Stimulated activated naive CD8-positive, alpha-beta T cell treated with anti-CD3 and anti-CD28 coated beads, Interleukin-15, Interleukin-2, amounts not matched to agents 100 ng/mL and 50 ng/mL, for 24 hours (primary cell): Measurements from ENCODE around the gene SKAP2.

Experiments used
- H3K27ac Mint-ChIP-seq: one replicate; pipeline ENCODE4 v1.8.0; 2021; ENCODE audit warnings: mild to moderate bottlenecking, mixed read lengths
- H3K27me3 Mint-ChIP-seq: one replicate; pipeline ENCODE4 v1.8.0; 2021; ENCODE audit warnings: mixed read lengths
- H3K36me3 Mint-ChIP-seq: one replicate; pipeline ENCODE4 v1.8.0; 2021; ENCODE audit warnings: low read depth, mixed read lengths
- H3K4me1 Mint-ChIP-seq: one replicate; pipeline ENCODE4 v1.8.0; 2021; ENCODE audit warnings: low read depth, mixed read lengths
- H3K4me3 Mint-ChIP-seq: one replicate; pipeline ENCODE4 v1.8.0; 2021; ENCODE audit warnings: mild to moderate bottlenecking, mixed read lengths
- H3K9me3 Mint-ChIP-seq: one replicate; pipeline ENCODE4 v1.8.0; 2021; ENCODE audit warnings: mixed read lengths

The SKAP2 gene

GRCh38 chr7:26863518-26864308 is 677 bp downstream of the SKAP2 start:
- Mint-ChIP-seq H3K27ac (peak overlapping the region; percentile 86), H3K9me3 (no peaks in the 10 kb centered on the region), H3K27me3 (peaks cover 39% of the 10 kb centered on the region), H3K36me3 (no peaks in the 10 kb centered on the region), H3K4me1 (peaks cover 24% of the 10 kb centered on the region), H3K4me3 (peak overlapping the region; percentile 93)

DNA sequence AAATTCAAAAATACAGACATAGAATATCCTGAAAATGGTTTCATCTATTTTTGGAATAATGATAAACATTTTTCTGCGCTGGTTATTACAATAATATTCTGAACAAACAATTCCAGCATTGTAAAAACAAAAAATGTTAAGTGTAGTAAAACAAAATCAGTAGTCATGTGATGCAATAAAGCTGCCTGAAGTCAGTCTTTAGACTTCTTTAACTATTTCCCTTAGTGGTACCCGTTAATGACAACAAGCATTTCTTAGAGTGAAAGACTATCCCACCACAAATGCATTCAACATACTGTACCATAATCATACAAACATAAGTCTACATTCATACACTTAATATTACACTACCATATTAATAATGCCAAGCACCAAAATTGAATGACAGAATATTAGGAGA is 1.6 kb downstream of the SKAP2 start:
- Mint-ChIP-seq H3K9me3 (no peaks in the 10 kb centered on the region), H3K4me1 (peaks cover 29% of the 10 kb centered on the region), H3K36me3 (no peaks in the 10 kb centered on the region), H3K27me3 (peaks cover 44% of the 10 kb centered on the region), H3K27ac (no peak overlapping the region), H3K4me3 (peak overlapping the region; percentile 47)

- Mint-ChIP-seq H3K36me3 (no peaks in the 10 kb centered on the region), H3K27ac (no peak overlapping the region), H3K9me3 (no peaks in the 10 kb centered on the region), H3K27me3 (peaks cover 52% of the 10 kb centered on the region), H3K4me3 (no peak overlapping the region), H3K4me1 (peaks cover 43% of the 10 kb centered on the region)
Observed at GRCh38 chr7:26861050-26861449, 3.3 kb downstream of the SKAP2 start.

DNA sequence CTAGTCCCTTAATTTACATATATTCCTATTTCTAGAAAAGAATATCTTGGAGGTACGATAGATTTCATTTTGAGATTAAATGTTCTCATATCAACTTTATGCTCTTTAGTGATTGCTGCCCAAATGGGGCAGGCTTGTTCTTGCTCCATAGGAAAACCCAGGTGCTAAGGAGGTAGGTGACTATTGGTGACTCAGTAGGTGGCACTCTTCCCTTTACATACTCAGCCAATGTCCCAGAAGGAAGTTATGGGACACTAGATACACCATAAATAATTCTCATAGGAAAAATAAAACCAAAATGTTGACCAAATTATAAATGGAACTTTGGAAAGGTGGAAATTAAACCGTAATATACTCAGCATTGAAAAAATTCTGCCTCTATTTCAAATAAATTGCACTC is 4.0 kb downstream of the SKAP2 start:
- H3K27ac Mint-ChIP-seq = no peak overlapping the region
- no peaks in the 10 kb centered on the region for H3K9me3 Mint-ChIP-seq
- no peak overlapping the region for H3K4me3 Mint-ChIP-seq
- peaks cover 49% of the 10 kb centered on the region for H3K27me3 Mint-ChIP-seq
- peaks cover 39% of the 10 kb centered on the region for H3K4me1 Mint-ChIP-seq
- no peaks in the 10 kb centered on the region for H3K36me3 Mint-ChIP-seq

DNA sequence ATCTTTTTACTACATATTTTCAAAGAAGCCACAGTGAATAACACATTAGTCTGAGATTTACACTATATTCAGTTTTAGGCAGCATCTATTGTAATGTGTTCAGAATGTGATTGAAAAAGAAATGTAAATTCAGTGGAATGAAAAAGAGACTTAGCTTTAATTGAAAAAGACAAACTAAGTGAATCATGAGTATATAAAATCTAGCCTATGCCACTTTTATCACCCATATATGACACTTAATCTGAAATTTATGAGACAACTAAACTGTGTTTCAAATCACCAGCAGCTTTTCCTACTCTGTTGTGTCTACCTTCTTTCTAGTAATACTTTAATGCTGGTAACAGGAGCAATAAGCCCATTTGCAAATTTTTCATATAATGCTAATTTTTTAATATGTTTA is 4.7 kb downstream of the SKAP2 start:
- H3K36me3 Mint-ChIP-seq = no peaks in the 10 kb centered on the region
- no peak overlapping the region for H3K27ac Mint-ChIP-seq
- H3K9me3 Mint-ChIP-seq = no peaks in the 10 kb centered on the region
- H3K4me1 Mint-ChIP-seq = peaks cover 32% of the 10 kb centered on the region
- no peak overlapping the region for H3K4me3 Mint-ChIP-seq
- peaks cover 51% of the 10 kb centered on the region for H3K27me3 Mint-ChIP-seq

DNA sequence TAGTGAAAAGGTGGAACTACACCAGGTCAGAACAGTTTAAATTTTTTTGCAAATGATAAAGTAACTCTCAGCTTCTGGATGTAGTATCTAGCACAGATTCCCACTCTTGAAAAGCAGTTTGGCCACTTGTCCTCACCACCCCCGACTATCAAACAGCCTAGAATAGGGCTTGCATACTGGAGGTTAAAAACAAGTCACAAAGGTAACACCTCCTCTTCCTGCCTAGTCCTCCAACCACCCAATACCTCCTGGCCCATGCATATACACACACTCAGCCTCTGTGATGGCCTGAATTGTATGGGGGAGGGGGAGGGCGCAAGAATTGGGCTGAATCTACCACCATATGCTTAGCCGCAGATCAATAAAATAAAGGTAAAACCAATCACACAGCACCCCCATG is 5.7 kb downstream of the SKAP2 start:
- H3K4me3 Mint-ChIP-seq = no peak overlapping the region
- peaks cover 1% of the 10 kb centered on the region for H3K36me3 Mint-ChIP-seq
- no peaks in the 10 kb centered on the region for H3K9me3 Mint-ChIP-seq
- H3K4me1 Mint-ChIP-seq = peaks cover 24% of the 10 kb centered on the region
- H3K27me3 Mint-ChIP-seq = peaks cover 48% of the 10 kb centered on the region
- no peak overlapping the region for H3K27ac Mint-ChIP-seq

- no peak overlapping the region for H3K4me3 Mint-ChIP-seq
- H3K27me3 Mint-ChIP-seq = peaks cover 46% of the 10 kb centered on the region
- peaks cover 4% of the 10 kb centered on the region for H3K36me3 Mint-ChIP-seq
- H3K4me1 Mint-ChIP-seq = peaks cover 19% of the 10 kb centered on the region
- H3K27ac Mint-ChIP-seq = no peak overlapping the region
- no peaks in the 10 kb centered on the region for H3K9me3 Mint-ChIP-seq
Observed at GRCh38 chr7:26858241-26858715, 6.1 kb downstream of the SKAP2 start.

DNA sequence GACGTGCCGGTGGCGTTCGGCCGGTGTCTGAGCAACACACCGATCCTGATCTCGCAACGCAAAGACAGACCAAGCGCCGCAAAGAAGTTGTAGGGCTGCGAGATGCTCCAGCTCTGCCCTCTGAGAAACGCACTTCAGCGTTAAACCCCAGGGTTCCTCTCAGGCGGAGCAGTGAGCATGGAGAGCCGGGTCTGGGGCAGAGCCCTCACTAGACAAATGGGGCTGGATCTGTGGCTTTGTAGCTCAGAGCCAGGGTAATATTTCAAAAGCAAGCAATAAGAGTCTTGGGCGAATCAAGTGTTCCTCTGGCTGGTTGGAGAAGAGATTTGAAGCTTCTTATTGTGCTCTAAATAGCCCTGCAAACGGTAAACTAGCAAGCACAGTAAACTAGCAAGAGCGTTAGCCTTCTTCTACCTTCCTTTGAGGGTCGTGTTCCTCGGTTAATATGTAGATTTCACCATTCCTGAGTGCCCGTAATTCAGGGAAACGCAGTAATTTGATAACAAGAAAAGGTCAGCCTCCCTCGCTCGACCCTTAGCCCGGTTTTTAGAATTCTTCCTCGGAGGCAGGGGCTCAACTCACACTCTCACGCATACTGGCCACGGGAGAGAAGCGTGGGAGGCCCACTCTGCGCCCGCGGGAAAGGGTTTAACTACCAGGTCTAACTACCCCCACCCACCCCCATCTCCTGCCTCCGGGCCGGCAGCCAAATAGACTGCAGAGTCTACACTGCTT is 6.7 kb downstream of the SKAP2 start:
- Mint-ChIP-seq H3K4me3 (peak overlapping the region; percentile 61), H3K9me3 (no peaks in the 10 kb centered on the region), H3K4me1 (peaks cover 19% of the 10 kb centered on the region), H3K27ac (no peak overlapping the region), H3K27me3 (peaks cover 46% of the 10 kb centered on the region), H3K36me3 (peaks cover 4% of the 10 kb centered on the region)

GRCh38 chr7:26857170-26857505 is 7.3 kb downstream of the SKAP2 start:
- peak overlapping the region; percentile 61 for H3K4me3 Mint-ChIP-seq
- no peak overlapping the region for H3K27ac Mint-ChIP-seq
- peaks cover 46% of the 10 kb centered on the region for H3K27me3 Mint-ChIP-seq
- H3K36me3 Mint-ChIP-seq = peaks cover 4% of the 10 kb centered on the region
- H3K9me3 Mint-ChIP-seq = no peaks in the 10 kb centered on the region
- peaks cover 19% of the 10 kb centered on the region for H3K4me1 Mint-ChIP-seq

- H3K9me3 Mint-ChIP-seq = no peaks in the 10 kb centered on the region
- no peak overlapping the region for H3K27ac Mint-ChIP-seq
- peaks cover 42% of the 10 kb centered on the region for H3K27me3 Mint-ChIP-seq
- H3K36me3 Mint-ChIP-seq = peaks cover 4% of the 10 kb centered on the region
- no peak overlapping the region for H3K4me3 Mint-ChIP-seq
- H3K4me1 Mint-ChIP-seq = peaks cover 19% of the 10 kb centered on the region
Observed at GRCh38 chr7:26856176-26856985, 8.0 kb downstream of the SKAP2 start.

DNA sequence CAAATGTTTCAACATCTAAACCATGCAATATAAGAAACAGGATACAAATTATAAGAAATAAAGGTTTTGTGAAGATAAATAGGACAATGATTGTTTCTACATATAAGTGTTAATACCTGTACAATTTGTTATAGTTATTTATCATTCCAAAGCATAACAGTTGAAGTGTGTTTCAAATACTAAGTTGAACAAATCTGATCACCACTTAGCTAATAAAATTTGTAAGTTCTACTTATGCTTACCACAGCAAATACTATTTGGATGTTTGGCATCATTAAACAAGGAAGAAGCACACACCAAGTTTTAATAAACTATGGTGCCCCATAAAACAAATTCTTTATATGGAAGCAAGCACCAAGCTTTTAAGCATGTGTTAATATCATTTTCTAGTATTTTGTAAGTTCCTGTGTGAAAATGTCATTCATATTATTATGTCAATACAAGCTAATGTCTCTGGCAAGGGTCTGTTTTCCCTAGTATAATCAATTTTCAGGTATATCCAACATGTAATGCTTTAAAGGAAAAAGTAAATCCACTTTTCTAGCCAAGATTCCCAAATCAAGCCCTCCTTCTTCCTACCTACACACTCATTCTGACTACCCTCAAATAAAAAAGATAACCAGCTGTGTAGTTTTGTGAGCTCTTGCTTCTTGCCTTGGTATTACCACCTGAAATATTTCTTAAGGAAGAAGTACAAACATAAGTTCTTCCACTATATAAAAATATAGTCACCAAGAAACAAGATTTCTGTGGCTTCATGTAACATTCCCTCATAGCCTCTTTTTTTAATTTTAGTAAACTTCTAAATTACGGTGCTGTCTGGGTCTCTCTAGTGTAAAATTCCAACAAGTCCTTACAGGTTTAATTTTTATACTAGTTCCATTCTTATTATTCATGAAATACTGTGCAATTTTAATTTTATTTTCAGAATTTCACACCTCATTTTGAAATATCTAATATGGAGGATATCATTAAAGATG is 9.2 kb downstream of the SKAP2 start:
- Mint-ChIP-seq H3K4me1 (peaks cover 19% of the 10 kb centered on the region), H3K27me3 (peaks cover 46% of the 10 kb centered on the region), H3K4me3 (no peak overlapping the region), H3K36me3 (peaks cover 4% of the 10 kb centered on the region), H3K9me3 (no peaks in the 10 kb centered on the region), H3K27ac (no peak overlapping the region)

DNA sequence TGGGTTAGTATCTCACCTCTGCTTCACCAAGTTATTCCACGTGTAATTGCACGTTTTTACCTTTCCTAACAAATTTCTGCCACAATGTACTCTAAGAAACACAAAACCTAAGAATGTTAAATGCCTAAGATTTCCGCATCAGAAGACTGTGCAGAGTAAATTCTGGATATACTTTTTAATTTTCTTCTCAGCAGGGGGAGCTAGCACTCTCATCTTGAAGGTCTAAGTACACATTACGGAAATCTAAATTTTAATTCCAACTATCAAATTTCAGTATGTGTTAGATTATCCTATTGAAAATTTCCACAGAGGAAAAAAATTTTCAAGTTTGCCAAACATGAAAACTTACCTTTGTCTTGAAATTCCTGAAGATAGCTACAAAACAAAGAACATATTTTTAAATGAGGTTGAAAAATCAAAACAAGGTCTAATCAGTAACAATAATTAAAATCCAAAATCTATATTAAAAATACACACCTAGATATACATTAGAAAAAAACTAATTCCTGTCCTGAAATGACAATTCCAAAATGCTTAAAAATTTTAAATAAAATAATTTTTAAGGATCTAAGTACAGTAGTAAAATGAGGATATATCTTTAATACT is 10.5 kb downstream of the SKAP2 start:
- Mint-ChIP-seq H3K4me1 (peaks cover 19% of the 10 kb centered on the region), H3K36me3 (peaks cover 4% of the 10 kb centered on the region), H3K27ac (no peak overlapping the region), H3K9me3 (no peaks in the 10 kb centered on the region), H3K4me3 (no peak overlapping the region), H3K27me3 (peaks cover 39% of the 10 kb centered on the region)

GRCh38 chr7:26850193-26850651 is 14.2 kb downstream of the SKAP2 start:
- Mint-ChIP-seq H3K9me3 (no peaks in the 10 kb centered on the region), H3K27ac (no peak overlapping the region), H3K4me3 (no peak overlapping the region), H3K36me3 (peaks cover 4% of the 10 kb centered on the region), H3K4me1 (no peaks in the 10 kb centered on the region), H3K27me3 (peaks cover 8% of the 10 kb centered on the region)

- Mint-ChIP-seq H3K4me3 (no peak overlapping the region), H3K4me1 (no peaks in the 10 kb centered on the region), H3K27me3 (no peaks in the 10 kb centered on the region), H3K27ac (no peak overlapping the region), H3K36me3 (no peaks in the 10 kb centered on the region), H3K9me3 (no peaks in the 10 kb centered on the region)
Observed at GRCh38 chr7:26843705-26844104, 20.7 kb downstream of the SKAP2 start.
